ENCODE measurements around the gene SV2B. TPM values are rescaled to one million over a fixed set of nuclear protein-coding genes. Genes with fewer than 3 reads are reported as not detected.

Gene SV2B
- total RNA-seq, 1 donor from 2014 or later = 0.26 TPM

GRCh38 chr15:91203619-91204203, 103.7 kb downstream of the SV2B start:
- FAIRE-seq = no peak
- Histone ChIP-seq H3K27me3 (ENCODE audit: control insufficient read depth, insufficient read depth, low read length) (no peaks in the 10 kb centered on the region), H3K4me3 (ENCODE audit: low read depth, low read length) (no peak overlapping the region), H3K36me3 (ENCODE audit: control insufficient read depth, insufficient read depth, low read length) (no peaks in the 10 kb centered on the region)
- no peak for TF ChIP-seq CTCF (IDR thresholded peaks at IDR 0.05; ENCODE audit: insufficient read depth, low read length, severe bottlenecking)
- DNase-seq (ENCODE audit: low read depth) = no peak

- Histone ChIP-seq H3K27me3 (ENCODE audit: control insufficient read depth, insufficient read depth, low read length) (no peaks in the 10 kb centered on the region), H3K4me3 (ENCODE audit: low read depth, low read length) (no peak overlapping the region), H3K36me3 (ENCODE audit: control insufficient read depth, insufficient read depth, low read length) (no peaks in the 10 kb centered on the region)
- FAIRE-seq = no peak
- TF ChIP-seq CTCF (IDR thresholded peaks at IDR 0.05; ENCODE audit: insufficient read depth, low read length, severe bottlenecking) = no peak
- no peak for DNase-seq (ENCODE audit: low read depth)
These were observed 108.3 kb downstream of the SV2B start for GRCh38 chr15:91208371-91208770.

DNA sequence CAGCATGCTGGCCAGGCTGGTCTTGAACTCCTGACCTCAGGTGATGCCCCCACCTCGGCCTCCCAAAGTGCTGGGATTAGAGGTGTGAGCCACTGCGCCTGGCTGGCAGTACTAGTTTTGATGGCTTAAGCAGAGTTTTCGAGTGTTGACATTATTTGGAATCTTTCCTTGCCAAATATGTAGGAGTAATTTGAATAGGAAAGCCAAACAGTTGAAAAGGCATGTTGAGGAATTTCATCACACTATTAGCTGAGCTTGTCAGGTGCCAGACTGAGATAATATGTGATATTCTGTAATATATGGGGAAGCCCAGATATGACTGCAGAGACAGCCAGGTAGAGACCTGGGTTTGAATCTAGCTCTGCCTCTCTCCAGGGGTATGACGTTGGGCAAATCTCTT, 109.3 kb downstream of the SV2B start:
- TF ChIP-seq CTCF (IDR thresholded peaks at IDR 0.05; ENCODE audit: insufficient read depth, low read length, severe bottlenecking) = no peak
- Histone ChIP-seq H3K4me3 (ENCODE audit: low read depth, low read length) (no peak overlapping the region), H3K36me3 (ENCODE audit: control insufficient read depth, insufficient read depth, low read length) (no peaks in the 10 kb centered on the region), H3K27me3 (ENCODE audit: control insufficient read depth, insufficient read depth, low read length) (no peaks in the 10 kb centered on the region)
- DNase-seq (ENCODE audit: low read depth) = no peak
- FAIRE-seq = no peak

GRCh38 chr15:91209726-91210125, 109.7 kb downstream of the SV2B start:
- Histone ChIP-seq H3K36me3 (ENCODE audit: control insufficient read depth, insufficient read depth, low read length) (no peaks in the 10 kb centered on the region), H3K4me3 (ENCODE audit: low read depth, low read length) (no peak overlapping the region), H3K27me3 (ENCODE audit: control insufficient read depth, insufficient read depth, low read length) (no peaks in the 10 kb centered on the region)
- no peak for TF ChIP-seq CTCF (IDR thresholded peaks at IDR 0.05; ENCODE audit: insufficient read depth, low read length, severe bottlenecking)
- no peak for DNase-seq (ENCODE audit: low read depth)
- FAIRE-seq = no peak

- Histone ChIP-seq H3K36me3 (ENCODE audit: control insufficient read depth, insufficient read depth, low read length) (no peaks in the 10 kb centered on the region), H3K4me3 (ENCODE audit: low read depth, low read length) (no peak overlapping the region), H3K27me3 (ENCODE audit: control insufficient read depth, insufficient read depth, low read length) (no peaks in the 10 kb centered on the region)
- FAIRE-seq (no peak), DNase-seq (ENCODE audit: low read depth) (no peak)
- no peak for TF ChIP-seq CTCF (IDR thresholded peaks at IDR 0.05; ENCODE audit: insufficient read depth, low read length, severe bottlenecking)
These were observed 114.9 kb downstream of the SV2B start for GRCh38 chr15:91214675-91215590.
